Esophagus (tissue), 2 donors: ENCODE data around the gene INPP5F. TPM values are rescaled to one million over a fixed set of nuclear protein-coding genes. Genes with fewer than 3 reads are reported as not detected.
A peak's percentile ranks its signal among the peaks of the same experiment; 100 is the strongest.
"Not testable (repeated sequence)": the region's sequence is repeated elsewhere in the genome, so short reads cannot be mapped to it uniquely, and the experiment has no call there.

Source experiments
- H3K27ac ChIP-seq, 2 donors: one replicate each; pipeline ENCODE4 v1.5.1; 2013; ENCODE audit warnings: low read depth in 2 of 2, mild to moderate bottlenecking in 2 of 2, inconsistent platforms in 1 of 2, low read length in 1 of 2, moderate library complexity in 1 of 2
- H3K27me3 ChIP-seq, 2 donors: one replicate each; pipeline ENCODE4 v1.6.1; 2013; ENCODE audit warnings: low read length in 2 of 2, control low read depth in 1 of 2, mild to moderate bottlenecking in 1 of 2; ENCODE audit not compliant: insufficient read depth in 2 of 2, control insufficient read depth in 1 of 2
- H3K36me3 ChIP-seq, 2 donors: one replicate each; pipeline ENCODE4 v1.6.1; 2013; ENCODE audit warnings: low read length in 1 of 2; ENCODE audit not compliant: control insufficient read depth in 2 of 2, insufficient read depth in 2 of 2
- H3K4me1 ChIP-seq, 2 donors: one replicate each; pipeline ENCODE4 v1.6.1; 2013; ENCODE audit warnings: low read length in 1 of 2; ENCODE audit not compliant: control insufficient read depth in 2 of 2, insufficient read depth in 2 of 2
- H3K4me3 ChIP-seq, 2 donors: one replicate each; pipeline ENCODE4 v1.5.1; 2013; ENCODE audit warnings: low read length in 2 of 2, mild to moderate bottlenecking in 2 of 2, low read depth in 1 of 2, moderate library complexity in 1 of 2
- H3K9me3 ChIP-seq, 2 donors: one replicate each; pipeline ENCODE4 v1.6.1; 2013; ENCODE audit warnings: mild to moderate bottlenecking in 2 of 2, low read depth in 1 of 2, low read length in 1 of 2, moderate library complexity in 1 of 2; ENCODE audit not compliant: control insufficient read depth in 2 of 2, insufficient read depth in 1 of 2
- WGBS, 2 donors: extraction: QIAGEN DNeasy Blood & Tissue Kit; methylation state at CpG; one replicate each; pipeline ENCODE4 v1.1.7; 2013; 5-methylcytosine and 5-hydroxymethylcytosine counted together
- polyA plus RNA-seq, 2 donors: library from polyadenylated mRNA; stranded (reverse); fragments of 200-250 nt; gene quantifications; one replicate each; pipeline ENCODE4 v1.2.3, GENCODE V29; 2013
- donor health status: healthy with polysubstance abuse.
- donor health status: Bipolar disorder and iron deficiency.

INPP5F gene
- polyA plus RNA-seq, 2 donors = 5.1 to 5.8 TPM

GRCh38 chr10:119703903-119704508 is 21.8 kb upstream of the INPP5F start:
- WGBS, 2 donors = 76 to 84% methylated on average over 8 to 9 of the region's 9 CpGs
- Histone ChIP-seq H3K4me1 (no peaks in the 10 kb centered on the region), H3K9me3 (no peaks in the 10 kb centered on the region), H3K4me3 (no peak overlapping the region), H3K36me3 (no peaks in the 10 kb centered on the region), H3K27ac (no peak overlapping the region), H3K27me3 (no peaks in the 10 kb centered on the region)

GRCh38 chr10:119705434-119705831 is 20.4 kb upstream of the INPP5F start:
- Histone ChIP-seq H3K27me3 (no peaks in the 10 kb centered on the region), H3K4me1 (no peaks in the 10 kb centered on the region), H3K9me3 (no peaks in the 10 kb centered on the region), H3K4me3 (no peak overlapping the region), H3K27ac (no peak overlapping the region), H3K36me3 (no peaks in the 10 kb centered on the region)
- WGBS, 2 donors = 79 to 83% methylated on average over 3 of the region's 3 CpGs

- H3K4me1 ChIP-seq = no peaks in the 10 kb centered on the region
- 77% methylated on average over 7 of the region's 7 CpGs for WGBS, 2 donors
- no peaks in the 10 kb centered on the region for H3K27me3 ChIP-seq
- H3K36me3 ChIP-seq = no peaks in the 10 kb centered on the region
- no peaks in the 10 kb centered on the region for H3K9me3 ChIP-seq
- H3K27ac ChIP-seq = no peak overlapping the region
- H3K4me3 ChIP-seq = no peak overlapping the region
These were observed 19.1 kb upstream of the INPP5F start for GRCh38 chr10:119706521-119707278.

- H3K27ac ChIP-seq, H3K4me1 ChIP-seq, H3K36me3 ChIP-seq, H3K9me3 ChIP-seq, H3K27me3 ChIP-seq, H3K4me3 ChIP-seq: not testable (repeated sequence)
- 76 to 81% methylated on average over 5 of the region's 5 CpGs for WGBS, 2 donors
These were observed 18.5 kb upstream of the INPP5F start for GRCh38 chr10:119707331-119707730.

GRCh38 chr10:119710935-119711334 is 14.9 kb upstream of the INPP5F start:
- WGBS, 2 donors = 56 to 73% methylated on average over 1 of the region's 1 CpG
- not testable (repeated sequence) for H3K9me3 ChIP-seq, H3K4me1 ChIP-seq, H3K36me3 ChIP-seq, H3K4me3 ChIP-seq, H3K27me3 ChIP-seq, H3K27ac ChIP-seq

GRCh38 chr10:119713744-119714483 is 11.9 kb upstream of the INPP5F start:
- Histone ChIP-seq H3K27me3 (no peaks in the 10 kb centered on the region), H3K9me3 (no peaks in the 10 kb centered on the region), H3K4me3 (no peak overlapping the region), H3K36me3 (no peaks in the 10 kb centered on the region), H3K4me1 (no peaks in the 10 kb centered on the region), H3K27ac (no peak overlapping the region)
- 69 to 70% methylated on average over 7 of the region's 7 CpGs for WGBS, 2 donors

GRCh38 chr10:119714484-119714816 is 11.4 kb upstream of the INPP5F start:
- H3K4me3 ChIP-seq = no peak overlapping the region
- no peaks in the 10 kb centered on the region for H3K36me3 ChIP-seq
- no peaks in the 10 kb centered on the region for H3K9me3 ChIP-seq
- no peaks in the 10 kb centered on the region for H3K4me1 ChIP-seq
- H3K27ac ChIP-seq = no peak overlapping the region
- WGBS, 2 donors = 43 to 52% methylated on average over 2 of the region's 2 CpGs
- no peaks in the 10 kb centered on the region for H3K27me3 ChIP-seq

- Histone ChIP-seq H3K27me3 (no peaks in the 10 kb centered on the region), H3K27ac (peak overlapping the region in 1 of 2 donors; percentile 8), H3K4me1 (no peaks in the 10 kb centered on the region), H3K4me3 (no peak overlapping the region), H3K36me3 (no peaks in the 10 kb centered on the region), H3K9me3 (no peaks in the 10 kb centered on the region)
- 72 to 76% methylated on average over 8 of the region's 8 CpGs for WGBS, 2 donors
These were observed 10.0 kb upstream of the INPP5F start for GRCh38 chr10:119715628-119716505.

- 89 to 92% methylated on average over 2 of the region's 2 CpGs for WGBS, 2 donors
These were observed 2.7 kb upstream of the INPP5F start for GRCh38 chr10:119723161-119723560.

More at GRCh38 chr10:119723161-119723560, 2.7 kb upstream of the INPP5F start:
- Histone ChIP-seq H3K4me3 (no peak overlapping the region), H3K27ac (no peak overlapping the region), H3K27me3 (no peaks in the 10 kb centered on the region), H3K9me3 (no peaks in the 10 kb centered on the region), H3K36me3 (no peaks in the 10 kb centered on the region), H3K4me1 (peaks cover 0 to 6% of the 10 kb centered on the region in 2 donors)
